GM18499 (cell line): ENCODE data around the gene PALLD.
A peak's percentile ranks its signal among the peaks of the same experiment; 100 is the strongest.

Source experiments
- ATAC-seq: cut with Tn5 transposase; IDR thresholded peaks from one replicate; pipeline ENCODE4 v1.9.1; 2021; ENCODE audit warnings: moderate number of reproducible peaks; ENCODE audit not compliant: insufficient read depth, unreplicated experiment

PALLD gene

DNA sequence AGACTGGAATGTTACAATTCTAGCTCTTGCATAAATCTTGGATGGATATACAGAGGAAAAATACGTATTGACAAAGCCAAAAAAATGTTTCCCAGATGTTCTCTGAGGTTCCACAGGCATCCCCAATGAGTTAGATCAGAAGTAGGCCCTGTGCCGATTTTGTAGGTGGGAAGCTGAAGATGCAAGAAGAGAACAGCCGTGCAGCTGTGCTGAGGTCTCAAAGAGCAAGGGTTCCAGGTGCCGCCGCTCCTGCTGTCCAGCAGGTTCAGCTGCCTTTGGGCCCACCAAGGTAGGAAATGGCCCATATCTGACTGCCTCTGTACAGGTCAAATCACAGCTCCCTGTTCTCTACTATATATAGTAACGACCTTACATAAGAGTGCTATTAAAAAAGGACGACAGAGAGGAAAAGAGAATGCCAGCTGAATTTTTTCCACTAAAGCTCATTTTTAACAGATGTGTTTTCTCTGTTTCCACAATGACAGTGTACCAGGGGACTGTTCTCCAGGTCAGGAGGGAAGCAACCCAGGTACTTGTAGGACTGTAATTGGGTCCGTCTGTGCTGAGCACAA, 357.6 kb downstream of the PALLD start:
- ATAC-seq, result no peak

DNA sequence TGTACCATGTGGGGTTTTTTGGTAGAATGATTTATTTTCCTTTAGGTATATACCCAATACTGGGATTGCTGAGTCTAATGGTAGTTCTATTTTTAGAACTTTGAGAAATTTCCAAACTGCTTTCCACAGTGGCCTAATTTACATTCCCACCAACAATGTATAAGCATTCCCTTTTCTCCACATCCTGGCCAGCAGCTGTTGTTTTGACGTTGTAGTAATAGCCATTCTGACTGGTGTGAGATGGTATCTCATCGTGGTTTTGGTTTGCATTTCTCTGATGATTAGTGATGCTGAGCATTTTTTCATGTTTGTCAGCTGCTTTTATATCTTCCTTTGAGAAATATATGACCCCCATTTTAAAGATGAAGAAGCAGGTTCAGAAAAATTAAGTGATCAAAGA, 359.5 kb downstream of the PALLD start:
- ATAC-seq, result no peak

DNA sequence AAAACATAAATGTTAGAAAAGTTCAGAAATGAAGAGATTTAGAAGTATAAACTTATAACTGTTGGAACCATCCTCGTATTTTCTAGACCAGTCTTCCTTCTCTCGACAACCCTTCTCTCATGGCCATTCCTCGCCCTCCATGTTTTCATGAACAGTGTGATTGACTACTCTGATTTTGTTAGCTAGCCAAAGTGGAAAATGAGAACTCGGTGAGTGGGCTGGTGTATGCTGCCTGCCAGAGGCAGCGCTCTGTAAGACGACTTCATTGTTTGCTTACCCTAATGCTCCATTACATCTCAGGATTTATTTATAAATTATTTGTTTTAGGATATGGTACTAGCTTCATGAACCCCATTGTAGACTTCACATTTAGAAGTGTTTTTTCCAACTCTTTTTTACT, 360.2 kb downstream of the PALLD start:
- ATAC-seq, result no peak

DNA sequence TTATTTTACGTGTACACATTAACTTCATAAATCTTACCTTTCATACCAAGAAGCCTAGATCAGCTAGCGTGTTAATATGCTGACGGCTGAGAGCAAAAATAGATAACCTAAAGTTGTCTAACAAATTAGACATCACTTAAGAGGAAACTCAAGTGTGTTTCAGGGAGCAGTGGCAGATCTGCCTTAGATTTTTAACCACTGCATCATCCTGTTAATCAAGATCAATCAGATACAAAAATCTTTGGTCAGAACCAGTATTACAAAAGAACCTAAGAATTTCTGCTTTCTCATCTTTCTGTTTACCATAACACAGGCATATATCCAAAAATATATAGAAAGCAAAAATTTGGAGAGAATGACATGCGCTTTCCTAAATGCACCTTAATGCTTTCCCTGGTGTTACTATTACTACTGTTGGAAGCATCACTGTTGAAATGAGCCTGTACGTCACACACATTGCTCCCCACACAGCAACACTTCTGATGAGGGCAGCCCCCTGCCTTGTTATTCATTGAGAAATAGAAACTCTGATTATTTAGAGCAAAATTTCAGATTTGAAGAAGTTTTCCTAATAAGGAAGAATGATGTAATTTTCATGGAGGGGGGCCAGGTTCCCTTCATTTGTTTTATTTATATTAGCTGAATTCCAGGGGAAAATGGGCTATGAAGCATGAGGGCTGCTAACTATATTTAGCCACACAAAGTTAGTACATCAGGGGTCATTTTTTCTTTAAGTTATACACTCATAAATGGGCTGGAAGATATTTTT, 360.9 kb downstream of the PALLD start:
- no peak for ATAC-seq

DNA sequence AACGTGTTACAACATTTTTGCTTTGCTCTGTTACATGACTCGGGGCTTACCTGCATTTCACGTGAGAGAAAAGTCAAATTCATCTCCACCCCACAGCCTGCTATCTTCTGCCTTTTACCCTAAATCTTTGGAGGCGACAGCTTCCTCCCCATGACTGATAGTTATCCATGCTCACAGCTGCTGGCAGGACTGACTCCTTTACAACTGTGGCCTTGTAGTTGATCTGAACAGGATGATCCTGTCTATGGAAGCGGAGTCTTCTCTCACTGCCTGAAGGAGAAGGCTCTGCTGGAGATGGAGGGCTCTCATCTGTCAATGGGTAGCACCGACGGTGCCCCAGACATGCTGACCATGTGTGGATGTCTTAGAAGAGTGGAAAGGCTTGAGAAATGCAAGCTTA, 362.2 kb downstream of the PALLD start:
- ATAC-seq, result no peak

DNA sequence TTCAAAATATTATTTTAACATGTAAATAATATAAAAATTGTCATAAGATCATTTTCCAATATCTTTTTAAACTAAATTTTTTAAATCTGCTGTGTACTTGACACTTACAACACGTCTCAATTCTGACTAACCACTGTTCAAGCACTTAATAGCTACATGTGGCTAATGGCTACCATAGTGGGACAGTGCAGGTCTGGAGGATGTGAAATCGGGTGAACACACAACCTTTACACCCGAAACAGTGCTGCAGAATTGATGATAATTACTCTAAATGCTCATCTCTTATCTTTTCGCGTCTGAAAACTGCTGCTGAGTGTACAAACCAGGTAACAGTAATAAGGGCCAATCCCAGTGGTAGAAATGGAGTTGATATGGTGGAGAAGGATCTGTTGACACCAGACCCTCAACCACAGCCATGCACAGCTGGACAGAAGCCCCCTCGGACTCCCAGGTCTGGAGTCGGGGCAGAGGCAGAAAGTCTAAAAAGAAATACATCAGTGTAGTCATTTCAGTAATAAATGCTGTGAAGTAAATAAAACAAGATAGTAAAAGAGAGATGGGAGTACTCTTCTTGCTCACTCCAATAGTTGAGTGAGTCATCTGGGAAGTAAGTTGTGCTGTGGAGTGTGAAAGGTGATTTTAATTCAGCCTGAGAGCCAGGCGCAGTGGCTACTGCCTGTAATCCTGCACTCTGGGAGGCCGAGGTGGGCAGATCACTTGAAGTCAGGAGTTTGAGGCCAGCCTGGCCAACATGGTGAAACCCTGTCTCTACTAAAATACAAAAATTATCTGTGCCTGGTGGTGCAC, 363.2 kb downstream of the PALLD start:
- peak; percentile 98 for ATAC-seq

DNA sequence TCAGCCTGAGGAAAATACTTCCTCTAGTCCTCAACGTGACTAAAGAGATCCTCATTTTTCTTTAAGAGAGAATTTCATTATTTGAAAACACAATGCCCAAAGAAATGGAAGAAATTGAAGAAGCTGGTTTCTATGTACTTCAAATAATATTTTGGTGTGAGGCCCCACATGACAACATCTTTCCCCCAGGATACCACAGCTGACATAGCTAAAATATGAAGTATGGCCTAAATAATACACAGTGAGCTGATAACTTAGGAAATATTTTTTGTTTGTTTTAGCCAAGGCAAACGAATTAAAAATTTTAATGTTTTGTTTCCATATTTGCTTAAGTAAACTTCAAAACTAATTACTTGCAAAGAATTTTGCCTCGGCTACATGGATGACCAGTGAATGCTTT, 364.0 kb downstream of the PALLD start:
- ATAC-seq, result no peak

DNA sequence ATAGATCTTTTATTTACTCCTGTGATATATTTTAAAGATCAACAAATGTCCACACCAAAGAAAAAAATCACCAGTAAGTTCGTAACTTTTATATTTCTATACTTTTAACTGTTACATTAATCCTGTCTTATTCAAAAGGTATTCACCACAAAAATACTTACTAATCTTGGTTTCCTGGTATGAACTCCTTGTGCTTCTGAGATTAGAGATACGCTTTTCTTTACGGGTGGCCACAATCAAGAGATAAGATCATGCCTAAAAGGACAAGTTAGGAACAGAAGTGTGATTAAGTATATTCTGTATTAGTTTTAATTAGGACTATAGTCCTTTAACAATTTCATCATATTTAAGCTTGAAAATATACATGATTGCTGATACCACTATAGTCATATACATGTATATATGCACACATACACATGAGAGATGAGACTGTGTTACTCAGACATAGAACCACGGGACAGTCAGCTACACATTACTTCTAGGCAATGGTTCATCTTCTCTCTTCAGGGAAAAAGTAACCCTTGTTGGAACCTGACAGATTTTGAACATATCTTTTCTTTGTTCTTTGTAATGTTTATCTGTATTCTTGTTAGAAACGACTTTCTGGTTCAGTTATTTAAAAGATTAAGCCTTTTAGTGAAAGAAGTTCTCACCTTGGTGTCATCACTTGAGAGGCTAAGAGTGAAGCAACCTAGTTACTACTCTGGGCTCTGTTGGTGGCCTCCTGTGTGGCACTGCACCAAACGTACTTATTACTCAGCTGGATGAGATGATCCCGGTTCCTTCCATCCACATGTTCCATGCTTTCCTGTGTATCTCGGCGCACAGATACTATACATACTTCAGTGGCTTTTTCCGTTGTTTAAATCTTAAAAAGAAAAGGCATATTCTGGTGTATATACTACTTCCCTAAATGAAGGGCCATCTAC, 367.1 kb downstream of the PALLD start:
- ATAC-seq, result no peak

DNA sequence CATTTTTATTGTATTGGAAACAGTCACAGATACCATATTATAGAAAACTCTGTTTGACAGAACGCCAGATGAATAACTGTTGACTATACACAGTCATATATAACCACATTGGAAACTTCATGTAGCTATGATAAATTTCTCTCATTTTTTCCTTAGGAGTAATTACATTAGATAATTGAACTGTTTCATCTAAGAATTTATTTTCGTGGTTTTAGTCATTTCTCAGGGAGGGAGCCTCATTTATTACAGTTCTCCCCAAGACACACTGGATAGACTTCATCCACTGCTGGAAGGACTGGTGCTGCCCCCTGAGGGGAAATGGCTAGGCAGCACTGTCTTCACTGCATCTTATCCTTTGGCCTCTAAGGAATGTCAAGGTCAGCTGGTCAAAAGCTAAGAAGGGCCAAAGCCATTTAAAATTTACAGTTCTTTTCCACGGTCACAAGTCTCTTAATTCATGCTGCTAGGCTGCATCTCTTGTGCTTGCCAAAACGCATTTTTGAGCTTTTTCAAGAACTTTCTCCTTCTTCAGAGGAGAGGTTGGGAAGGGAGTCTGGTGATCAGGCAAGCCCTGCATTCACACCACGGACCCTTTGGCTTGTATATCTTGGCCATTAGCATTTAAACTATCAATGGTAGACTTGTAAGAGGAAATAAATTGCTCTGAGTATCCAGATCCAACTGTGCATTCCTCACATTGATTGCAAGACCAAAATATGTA, 368.1 kb downstream of the PALLD start:
- no peak for ATAC-seq

DNA sequence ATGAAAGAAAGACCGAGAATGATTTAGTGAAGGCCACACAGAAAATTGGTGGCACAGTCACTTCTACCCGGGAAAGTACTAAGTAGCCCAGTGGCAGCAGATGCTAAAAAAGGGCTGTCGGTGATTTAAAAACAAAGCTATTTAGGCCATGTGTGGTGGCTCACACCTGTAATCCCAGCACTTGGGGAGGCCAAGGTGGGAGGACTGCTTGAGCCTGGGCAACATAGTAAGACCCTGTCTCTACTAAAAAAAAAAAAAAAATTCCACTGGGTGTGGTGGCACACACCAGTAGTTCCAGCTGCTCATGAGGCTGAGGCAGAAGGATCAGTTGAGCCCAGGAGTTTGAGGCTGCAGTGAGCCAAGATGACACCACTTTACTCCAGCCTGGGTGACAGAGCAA, 369.0 kb downstream of the PALLD start:
- no peak for ATAC-seq

DNA sequence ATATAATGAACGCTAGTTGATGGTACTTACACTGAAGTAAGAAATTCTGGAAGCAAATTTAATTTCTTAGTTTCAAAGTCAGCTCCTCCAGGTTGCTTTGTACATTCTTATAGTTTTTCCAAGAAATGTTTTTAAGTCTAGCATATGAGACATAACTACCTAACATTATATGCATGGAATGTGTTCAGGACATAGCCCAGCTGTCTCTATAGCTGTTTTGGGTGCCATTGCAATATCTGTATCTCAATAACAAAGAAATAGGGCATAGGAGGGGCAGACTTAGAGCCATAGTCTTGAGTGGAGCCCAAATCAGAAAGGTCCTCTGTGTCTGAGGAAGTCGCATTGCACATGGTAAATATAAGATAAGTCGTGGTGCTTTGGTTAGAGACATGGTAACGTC, 369.8 kb downstream of the PALLD start:
- no peak for ATAC-seq

DNA sequence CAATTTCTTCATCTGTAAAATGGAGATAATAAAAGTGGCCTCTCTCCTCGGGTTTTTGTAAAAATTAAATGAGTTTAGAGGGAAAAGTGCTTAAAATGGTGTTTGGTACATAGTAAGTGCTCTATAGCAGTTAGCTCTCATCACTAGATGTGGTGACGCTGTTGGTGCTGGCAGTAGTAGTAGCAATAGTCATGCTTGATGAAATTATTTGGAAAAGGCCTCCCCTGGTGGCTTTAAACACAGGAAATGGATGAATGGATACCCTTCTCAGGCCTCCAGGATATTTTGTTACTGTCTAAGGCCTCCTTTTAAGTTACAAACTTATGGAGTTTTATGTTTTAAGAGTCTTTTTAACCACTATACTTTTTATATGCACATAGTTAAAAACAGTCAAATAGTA, 370.3 kb downstream of the PALLD start:
- ATAC-seq, result no peak

DNA sequence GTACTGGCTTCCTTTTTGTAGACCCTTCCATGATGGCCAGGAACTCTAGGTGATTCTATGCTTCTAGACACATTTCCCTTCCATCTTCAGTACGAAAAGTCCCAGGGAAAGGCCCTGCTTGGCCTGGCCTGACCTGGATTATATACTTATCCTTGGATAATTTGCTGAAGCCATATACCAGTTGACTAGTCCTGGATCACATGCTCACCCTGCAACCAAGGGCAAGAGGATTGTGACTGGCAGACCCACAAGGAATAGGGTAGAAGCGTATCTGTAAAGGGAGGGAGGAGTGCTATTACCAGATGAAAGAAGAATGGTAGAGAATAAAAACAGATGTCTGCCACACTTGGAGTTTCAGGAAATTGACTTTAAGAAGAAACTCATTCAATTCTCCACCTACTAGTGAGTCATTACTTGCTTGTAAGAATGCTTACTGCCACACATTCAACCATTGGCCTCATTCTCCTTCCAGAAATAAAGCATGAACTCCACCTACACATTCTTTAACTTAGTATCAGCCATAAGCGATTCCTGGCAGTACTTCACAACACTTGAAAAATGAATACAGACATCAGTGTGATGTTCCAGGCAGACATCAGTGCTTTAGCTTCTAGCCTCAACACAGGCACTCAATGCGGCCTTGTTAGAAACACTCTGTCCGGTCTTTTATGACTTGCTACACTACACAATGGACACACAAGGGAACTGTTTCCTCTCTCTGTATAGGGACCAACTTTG, 371.4 kb downstream of the PALLD start:
- no peak for ATAC-seq

DNA sequence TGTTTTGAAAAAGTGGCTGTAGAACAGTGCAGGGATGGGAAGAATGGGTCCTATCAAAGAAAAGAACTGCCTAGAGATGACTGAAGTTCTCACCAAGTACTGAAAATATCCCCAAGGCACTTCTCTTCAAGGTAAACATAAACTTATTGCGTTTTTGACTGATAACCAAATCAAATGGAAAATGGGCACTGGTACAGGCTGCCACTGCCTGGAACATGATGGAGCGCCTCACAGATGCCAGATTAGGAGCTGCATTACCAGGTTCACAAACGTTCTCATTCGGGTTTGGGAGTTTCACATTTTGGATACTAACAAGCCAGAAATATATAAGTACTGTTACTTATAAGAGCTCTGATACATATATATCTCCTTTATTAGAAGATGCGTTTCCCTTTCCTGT, 371.9 kb downstream of the PALLD start:
- ATAC-seq, result no peak

DNA sequence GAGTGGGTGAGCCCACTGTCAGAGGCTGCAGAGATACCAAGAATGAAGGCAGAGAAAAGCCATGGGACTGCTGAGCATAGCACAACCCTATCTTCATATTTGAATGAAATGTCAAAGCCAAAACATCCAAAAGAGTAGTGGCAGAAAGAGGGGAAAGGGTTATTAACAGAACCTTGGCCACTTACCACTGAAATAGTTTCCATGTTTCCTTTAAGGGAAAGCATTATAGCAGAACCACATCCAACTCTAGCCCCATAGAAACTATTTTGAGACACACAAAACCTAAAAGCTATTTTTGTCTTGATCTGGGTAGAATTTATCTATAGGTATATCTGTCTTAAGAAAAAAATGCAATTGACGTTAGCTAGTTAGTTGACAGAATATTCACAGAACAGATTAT, 373.2 kb downstream of the PALLD start:
- ATAC-seq, result no peak

DNA sequence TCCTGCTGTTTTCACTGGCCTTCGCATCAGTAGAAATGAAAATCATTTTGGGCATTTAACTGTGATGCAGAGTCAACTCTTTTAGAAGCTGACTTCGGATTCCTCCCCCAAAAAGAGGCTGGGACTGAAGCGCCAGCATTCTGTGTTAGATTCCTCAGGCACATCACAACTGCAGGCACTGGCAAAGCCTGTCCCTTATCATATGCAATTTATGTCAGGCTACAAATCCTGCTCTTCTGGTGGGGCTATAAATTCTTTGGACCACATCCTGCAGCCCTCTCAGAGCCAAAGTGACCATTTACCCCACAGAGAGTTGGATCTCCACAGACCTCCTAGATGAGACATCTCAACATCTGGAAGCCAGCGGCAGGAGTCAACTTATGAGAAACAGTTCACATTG, 374.8 kb downstream of the PALLD start:
- ATAC-seq, result no peak

DNA sequence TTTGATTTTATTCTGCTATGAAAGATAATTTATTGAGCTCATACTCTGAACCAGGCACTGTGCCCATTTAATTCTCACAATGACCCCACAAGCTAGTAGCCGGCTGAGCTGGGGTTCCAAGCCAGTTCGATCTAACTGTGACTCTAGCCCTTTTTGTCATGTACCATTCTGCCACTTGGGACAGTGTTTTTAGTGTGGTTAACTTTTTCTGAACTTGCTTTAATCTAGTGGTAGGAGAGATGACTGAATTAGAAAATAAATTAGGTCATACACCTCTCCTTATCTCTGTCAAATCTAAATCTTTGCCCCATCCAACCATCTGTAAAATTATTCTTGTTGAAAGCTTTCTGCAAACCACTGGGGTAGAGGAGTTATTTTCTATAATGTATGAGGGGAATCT, 377.2 kb downstream of the PALLD start:
- no peak for ATAC-seq

DNA sequence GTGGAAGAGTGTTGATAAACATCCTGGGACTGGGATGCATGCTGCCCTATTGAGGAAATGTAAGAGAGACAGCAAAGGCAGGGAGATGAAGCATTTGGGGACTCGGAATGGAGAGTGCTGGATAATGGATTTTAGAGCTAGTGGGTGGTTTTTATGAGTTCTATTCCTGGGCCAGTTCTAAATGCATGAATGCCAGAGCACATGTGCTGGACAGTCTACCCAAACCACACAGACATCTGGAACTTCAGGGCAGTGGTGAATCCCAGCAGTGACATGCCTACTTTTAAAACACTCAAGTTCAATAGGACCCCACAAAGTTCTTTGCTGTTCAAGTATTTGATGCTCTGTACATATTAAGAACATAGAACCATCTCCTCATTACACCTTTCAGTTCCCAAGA, 379.3 kb downstream of the PALLD start:
- ATAC-seq, result no peak
